Naive thymus-derived CD4-positive, alpha-beta T cell (primary cell): ENCODE measurements around the gene AKIRIN1. TPM values are rescaled to one million over a fixed set of nuclear protein-coding genes. Genes with fewer than 3 reads are reported as not detected.

Experiments used
- ATAC-seq: fragments of 150-1000 bp; cut with Tn5 transposase; 2 replicates; pipeline ENCODE4 v1.10.0; 2021; ENCODE audit warnings: mild to moderate bottlenecking, moderate library complexity
- CTCF ChIA-PET: fragments of 350-600 bp; sonication (Branson Sonifier 250); formaldehyde crosslinking; loops from one replicate; lab custom pipeline; 2021; ENCODE audit warnings: antibody characterized with exemption; lab: Charles Lee
- POLR2A ChIA-PET: fragments of 350-600 bp; sonication (Branson Sonifier 250); formaldehyde crosslinking; loops from one replicate; lab custom pipeline; 2021; ENCODE audit warnings: antibody characterized with exemption, inconsistent platforms; lab: Charles Lee
- DNase-seq, 9 donors: peaks; one replicate each; pipeline versions ENCODE4 v3.0.0 to v3.0.0-alpha.2; 2020 to 2022; ENCODE audit warnings: mixed read lengths in 1 of 9
- H3K27ac ChIP-seq: one replicate; pipeline ENCODE4 v1.7.0; 2013; ENCODE audit warnings: mild to moderate bottlenecking, low read depth, low read length, moderate library complexity
- H3K27me3 ChIP-seq, 2 donors: one replicate each; pipeline ENCODE4 v1.7.0; 2013; ENCODE audit warnings: low read length in 2 of 2, mild to moderate bottlenecking in 2 of 2, moderate library complexity in 2 of 2; ENCODE audit not compliant: control insufficient read depth in 2 of 2, insufficient read depth in 2 of 2
- H3K36me3 ChIP-seq, 3 experiments: 1 replicate in 2 of 3; 2 replicates in 1 of 3; pipeline ENCODE4 v1.7.0; 2013; ENCODE audit warnings: low read length in 3 of 3, mild to moderate bottlenecking in 3 of 3, moderate library complexity in 1 of 3; ENCODE audit not compliant: insufficient read depth in 3 of 3, control insufficient read depth in 2 of 3
- H3K4me1 ChIP-seq, 2 donors: one replicate each; pipeline ENCODE4 v1.7.0; 2013; ENCODE audit warnings: low read length in 2 of 2, mild to moderate bottlenecking in 2 of 2, moderate library complexity in 1 of 2; ENCODE audit not compliant: control insufficient read depth in 2 of 2, insufficient read depth in 2 of 2
- H3K4me3 ChIP-seq: 2 replicates; pipeline ENCODE4 v1.7.0; 2013; ENCODE audit warnings: mild to moderate bottlenecking, low read length
- H3K9me3 ChIP-seq, 3 experiments: 1 replicate in 2 of 3; 2 replicates in 1 of 3; pipeline ENCODE4 v1.7.0; 2013; ENCODE audit warnings: low read length in 3 of 3; ENCODE audit not compliant: control insufficient read depth in 2 of 3
- H3K27ac Mint-ChIP-seq, 9 donors: one replicate each; pipeline ENCODE4 v1.8.0; 2020 to 2022; ENCODE audit warnings: mixed read lengths in 9 of 9, mild to moderate bottlenecking in 8 of 9, moderate library complexity in 5 of 9, inconsistent platforms in 2 of 9
- H3K27me3 Mint-ChIP-seq, 5 donors: one replicate each; pipeline ENCODE4 v1.8.0; 2021 to 2022; ENCODE audit warnings: mixed read lengths in 5 of 5, mild to moderate bottlenecking in 1 of 5
- H3K36me3 Mint-ChIP-seq, 5 donors: one replicate each; pipeline ENCODE4 v1.8.0; 2020 to 2022; ENCODE audit warnings: mixed read lengths in 5 of 5, mild to moderate bottlenecking in 3 of 5, inconsistent platforms in 1 of 5
- H3K4me1 Mint-ChIP-seq, 7 donors: one replicate each; pipeline ENCODE4 v1.8.0; 2020 to 2022; ENCODE audit warnings: mixed read lengths in 7 of 7, mild to moderate bottlenecking in 3 of 7, inconsistent platforms in 1 of 7
- H3K4me3 Mint-ChIP-seq, 10 donors: one replicate each; pipeline ENCODE4 v1.8.0; 2020 to 2022; ENCODE audit warnings: mild to moderate bottlenecking in 10 of 10, mixed read lengths in 10 of 10, moderate library complexity in 6 of 10, inconsistent platforms in 2 of 10
- H3K9me3 Mint-ChIP-seq, 11 donors: one replicate each; pipeline ENCODE4 v1.8.0; 2020 to 2022; ENCODE audit warnings: mixed read lengths in 11 of 11, mild to moderate bottlenecking in 4 of 11, inconsistent platforms in 1 of 11, moderate library complexity in 1 of 11
- intact Hi-C, 2 donors: fragments of 100-400 bp; cut with micrococcal nuclease; formaldehyde crosslinking; loops; one replicate each; pipeline ENCODE4 v1.15.1; 2023
- polyA plus RNA-seq, 2 donors: library from polyadenylated mRNA; unstranded; fragments of 300-500 nt; fragmentation: Illumina TruSeq; gene quantifications; one replicate each; pipeline ENCODE4 v1.2.3, GENCODE V29; 2021
- total RNA-seq, 6 experiments: library from RNA in 5 of 6; stranded (reverse) in 5 of 6; gene quantifications; 1 replicate in 5 of 6; 2 replicates in 1 of 6; pipeline ENCODE4 v1.2.3 and lab custom pipeline; 2021 to 2026

The AKIRIN1 gene
- total and polyA plus RNA-seq, 7 experiments from 2014 or later = 63.7 to 103 (median 74.2) TPM

GRCh38 chr1:39044762-39045161 is 53.7 kb downstream of the AKIRIN1 start:
- H3K4me1 Mint-ChIP-seq = peaks cover 2 to 18% (median 9%) of the 10 kb centered on the region in 7 donors
- H3K27ac Mint-ChIP-seq = no peak overlapping the region
- peaks cover 7 to 34% (median 8%) of the 10 kb centered on the region in 5 donors for H3K36me3 Mint-ChIP-seq
- CTCF ChIA-PET = interaction anchor here (0.6 kb wide), 1 partner anchor 202 kb away, joined by 3 read pairs; no protein-coding TSS in a partner anchor
- no peak overlapping the region for H3K4me3 ChIP-seq
- H3K4me3 Mint-ChIP-seq = no peak overlapping the region
- intact Hi-C loops = no loop called here
- no peaks in the 10 kb centered on the region for H3K9me3 ChIP-seq
- peaks cover 0 to 1% (median 0%) of the 10 kb centered on the region in 11 donors for H3K9me3 Mint-ChIP-seq
- H3K27me3 ChIP-seq = no peaks in the 10 kb centered on the region
- no peak overlapping the region for H3K27ac ChIP-seq
- no peak for DNase-seq
- peaks cover 0 to 34% (median 0%) of the 10 kb centered on the region in 3 experiments for H3K36me3 ChIP-seq
- POLR2A ChIA-PET = interaction anchor here (1.0 kb wide), 1 partner anchor 9 kb away, joined by 3 read pairs; no protein-coding TSS in a partner anchor
- H3K4me1 ChIP-seq = peaks cover 0 to 2% of the 10 kb centered on the region in 2 donors
- ATAC-seq = no peak
- no peaks in the 10 kb centered on the region for H3K27me3 Mint-ChIP-seq

- Mint-ChIP-seq H3K9me3 (peaks cover 0 to 1% (median 0%) of the 10 kb centered on the region in 11 donors), H3K27ac (no peak overlapping the region), H3K4me1 (peaks cover 0 to 17% (median 5%) of the 10 kb centered on the region in 7 donors), H3K36me3 (peaks cover 7 to 34% (median 8%) of the 10 kb centered on the region in 5 donors), H3K4me3 (no peak overlapping the region), H3K27me3 (no peaks in the 10 kb centered on the region)
- no peaks in the 10 kb centered on the region for H3K9me3 ChIP-seq
- DNase-seq (no peak), ATAC-seq (no peak)
- POLR2A ChIA-PET = interaction anchor here (1.0 kb wide), 1 partner anchor 9 kb away, joined by 3 read pairs; no protein-coding TSS in a partner anchor
- H3K27me3 ChIP-seq = no peaks in the 10 kb centered on the region
- no peak overlapping the region for H3K27ac ChIP-seq
- intact Hi-C loops = no loop called here
- peaks cover 0 to 39% (median 0%) of the 10 kb centered on the region in 3 experiments for H3K36me3 ChIP-seq
- CTCF ChIA-PET = interaction anchor here (0.6 kb wide), 1 partner anchor 202 kb away, joined by 3 read pairs; no protein-coding TSS in a partner anchor
- H3K4me3 ChIP-seq = no peak overlapping the region
- no peaks in the 10 kb centered on the region for H3K4me1 ChIP-seq
Observed at GRCh38 chr1:39045231-39045630, 54.2 kb downstream of the AKIRIN1 start.

- ChIA-PET POLR2A (no interaction called here), CTCF (no interaction called here)
- H3K36me3 Mint-ChIP-seq = peaks cover 7 to 39% (median 8%) of the 10 kb centered on the region in 5 donors
Observed at GRCh38 chr1:39046613-39047210, 55.6 kb downstream of the AKIRIN1 start.

GRCh38 chr1:39047374-39048229 is 56.5 kb downstream of the AKIRIN1 start:
- H3K9me3 Mint-ChIP-seq = peaks cover 0 to 1% (median 0%) of the 10 kb centered on the region in 11 donors
- no peak overlapping the region for H3K4me3 Mint-ChIP-seq
- H3K4me1 Mint-ChIP-seq = peaks cover 7 to 20% (median 14%) of the 10 kb centered on the region in 7 donors
- H3K36me3 Mint-ChIP-seq = peaks cover 5 to 36% (median 6%) of the 10 kb centered on the region in 5 donors
- no peaks in the 10 kb centered on the region for H3K27me3 Mint-ChIP-seq
- no peak overlapping the region for H3K27ac Mint-ChIP-seq
- Histone ChIP-seq H3K4me3 (no peak overlapping the region), H3K4me1 (no peaks in the 10 kb centered on the region), H3K27me3 (no peaks in the 10 kb centered on the region), H3K27ac (no peak overlapping the region), H3K36me3 (peaks cover 0 to 28% (median 0%) of the 10 kb centered on the region in 3 experiments), H3K9me3 (no peaks in the 10 kb centered on the region)
- intact Hi-C loops = no loop called here
- DNase-seq (no peak), ATAC-seq (peak; percentile 67)
- POLR2A ChIA-PET = interaction anchor here (0.6 kb wide), 1 partner anchor 224 kb away, joined by 3 read pairs; no protein-coding TSS in a partner anchor
- CTCF ChIA-PET = no interaction called here

More at GRCh38 chr1:39046613-39047210, 55.6 kb downstream of the AKIRIN1 start:
- H3K4me1 Mint-ChIP-seq = peaks cover 7 to 21% (median 14%) of the 10 kb centered on the region in 7 donors
- peaks cover 0 to 1% (median 0%) of the 10 kb centered on the region in 11 donors for H3K9me3 Mint-ChIP-seq
- peak overlapping the region in 3 of 9 donors; percentile 5 to 46 (median 33) for H3K27ac Mint-ChIP-seq
- no peaks in the 10 kb centered on the region for H3K27me3 ChIP-seq
- intact Hi-C loops = no loop called here
- H3K27me3 Mint-ChIP-seq = no peaks in the 10 kb centered on the region
- no peak overlapping the region for H3K4me3 ChIP-seq
- no peaks in the 10 kb centered on the region for H3K4me1 ChIP-seq
- ATAC-seq = no peak
- DNase-seq = no peak
- no peak overlapping the region for H3K4me3 Mint-ChIP-seq
- no peak overlapping the region for H3K27ac ChIP-seq
- H3K36me3 ChIP-seq = peaks cover 0 to 33% (median 0%) of the 10 kb centered on the region in 3 experiments
- H3K9me3 ChIP-seq = no peaks in the 10 kb centered on the region

- Mint-ChIP-seq H3K27me3 (no peaks in the 10 kb centered on the region), H3K4me3 (no peak overlapping the region), H3K36me3 (peaks cover 0 to 24% (median 4%) of the 10 kb centered on the region in 5 donors), H3K27ac (peak overlapping the region in 1 of 9 donors; percentile 46), H3K4me1 (peaks cover 7 to 14% (median 9%) of the 10 kb centered on the region in 7 donors), H3K9me3 (peaks cover 0 to 1% (median 0%) of the 10 kb centered on the region in 11 donors)
- DNase-seq (no peak), ATAC-seq (no peak)
- Histone ChIP-seq H3K27me3 (no peaks in the 10 kb centered on the region), H3K27ac (no peak overlapping the region), H3K9me3 (no peaks in the 10 kb centered on the region), H3K4me1 (no peaks in the 10 kb centered on the region), H3K36me3 (peaks cover 0 to 26% (median 0%) of the 10 kb centered on the region in 3 experiments), H3K4me3 (no peak overlapping the region)
- ChIA-PET CTCF (no interaction called here), POLR2A (no interaction called here)
- intact Hi-C loops = no loop called here
Observed at GRCh38 chr1:39048745-39049370, 57.8 kb downstream of the AKIRIN1 start.

GRCh38 chr1:39050001-39050400 is 58.9 kb downstream of the AKIRIN1 start:
- no peaks in the 10 kb centered on the region for H3K27me3 Mint-ChIP-seq
- no peaks in the 10 kb centered on the region for H3K9me3 ChIP-seq
- H3K36me3 Mint-ChIP-seq = peaks cover 0 to 18% (median 4%) of the 10 kb centered on the region in 5 donors
- intact Hi-C loops = no loop called here
- H3K27ac Mint-ChIP-seq = peak overlapping the region in 2 of 9 donors; percentile 45 to 48
- ATAC-seq (no peak), DNase-seq (no peak)
- H3K36me3 ChIP-seq = peaks cover 0 to 26% (median 0%) of the 10 kb centered on the region in 3 experiments
- no peaks in the 10 kb centered on the region for H3K9me3 Mint-ChIP-seq
- POLR2A ChIA-PET = no interaction called here
- CTCF ChIA-PET = no interaction called here
- H3K4me3 ChIP-seq = no peak overlapping the region
- no peaks in the 10 kb centered on the region for H3K27me3 ChIP-seq
- no peaks in the 10 kb centered on the region for H3K4me1 ChIP-seq
- H3K4me1 Mint-ChIP-seq = peaks cover 5 to 14% (median 8%) of the 10 kb centered on the region in 7 donors
- H3K4me3 Mint-ChIP-seq = no peak overlapping the region
- H3K27ac ChIP-seq = no peak overlapping the region
